ENCODE measurements around the gene GAB4. TPM values are rescaled to one million over a fixed set of nuclear protein-coding genes. Genes with fewer than 3 reads are reported as not detected.

Gene GAB4
- total RNA-seq, 4 donors from 2014 or later, result not detected

DNA sequence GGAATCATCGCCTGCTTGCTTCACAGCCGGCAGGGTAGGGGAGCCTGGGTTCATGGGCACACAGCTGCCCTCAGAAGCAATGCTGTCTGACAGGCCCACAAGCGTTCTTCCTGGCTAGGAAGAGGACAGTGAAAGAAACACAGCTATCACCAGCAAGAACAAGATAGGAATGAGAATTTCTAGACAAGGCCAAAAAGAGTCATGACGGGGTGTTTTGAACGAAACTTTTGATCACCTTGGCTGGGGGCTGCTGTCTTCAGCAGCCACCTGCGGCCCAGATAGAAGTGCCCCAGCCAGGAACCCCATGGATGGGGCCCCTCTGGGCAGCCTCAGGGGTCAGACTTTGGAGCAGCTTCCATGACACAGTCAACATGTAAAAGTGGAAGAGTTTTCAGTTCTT, 41.8 kb downstream of the GAB4 start:
- Histone ChIP-seq H3K9me3 (no peaks in the 10 kb centered on the region), H3K27me3 (no peaks in the 10 kb centered on the region), H3K4me3 (no peak overlapping the region), H3K36me3 (no peaks in the 10 kb centered on the region), H3K4me1 (no peaks in the 10 kb centered on the region), H3K27ac (no peak overlapping the region)
- TF ChIP-seq CTCF (IDR thresholded peaks at IDR 0.05) (no peak), POLR2A (IDR thresholded peaks at IDR 0.05) (no peak)
- no peak for DNase-seq

- Histone ChIP-seq H3K4me3 (no peak overlapping the region), H3K4me1 (no peaks in the 10 kb centered on the region), H3K36me3 (no peaks in the 10 kb centered on the region), H3K27ac (no peak overlapping the region), H3K27me3 (no peaks in the 10 kb centered on the region), H3K9me3 (no peaks in the 10 kb centered on the region)
- TF ChIP-seq POLR2A (IDR thresholded peaks at IDR 0.05) (no peak), CTCF (IDR thresholded peaks at IDR 0.05) (no peak)
- DNase-seq, result no peak
Observed at GRCh38 chr22:16965560-16965959, 42.5 kb downstream of the GAB4 start.

GRCh38 chr22:16965083-16965482, 42.9 kb downstream of the GAB4 start:
- Histone ChIP-seq H3K4me1 (no peaks in the 10 kb centered on the region), H3K36me3 (no peaks in the 10 kb centered on the region), H3K9me3 (no peaks in the 10 kb centered on the region), H3K4me3 (no peak overlapping the region), H3K27ac (no peak overlapping the region), H3K27me3 (no peaks in the 10 kb centered on the region)
- no peak for DNase-seq
- TF ChIP-seq CTCF (IDR thresholded peaks at IDR 0.05) (no peak), POLR2A (IDR thresholded peaks at IDR 0.05) (no peak)

- no peak for DNase-seq
- H3K27me3 ChIP-seq, result no peaks in the 10 kb centered on the region
- no peak overlapping the region for H3K4me3 ChIP-seq
- no peaks in the 10 kb centered on the region for H3K9me3 ChIP-seq
- no peaks in the 10 kb centered on the region for H3K36me3 ChIP-seq
- no peaks in the 10 kb centered on the region for H3K4me1 ChIP-seq
- no peak overlapping the region for H3K27ac ChIP-seq
- TF ChIP-seq CTCF (IDR thresholded peaks at IDR 0.05) (no peak), POLR2A (IDR thresholded peaks at IDR 0.05) (no peak)
Observed at GRCh38 chr22:16964366-16964765, 43.7 kb downstream of the GAB4 start.

DNA sequence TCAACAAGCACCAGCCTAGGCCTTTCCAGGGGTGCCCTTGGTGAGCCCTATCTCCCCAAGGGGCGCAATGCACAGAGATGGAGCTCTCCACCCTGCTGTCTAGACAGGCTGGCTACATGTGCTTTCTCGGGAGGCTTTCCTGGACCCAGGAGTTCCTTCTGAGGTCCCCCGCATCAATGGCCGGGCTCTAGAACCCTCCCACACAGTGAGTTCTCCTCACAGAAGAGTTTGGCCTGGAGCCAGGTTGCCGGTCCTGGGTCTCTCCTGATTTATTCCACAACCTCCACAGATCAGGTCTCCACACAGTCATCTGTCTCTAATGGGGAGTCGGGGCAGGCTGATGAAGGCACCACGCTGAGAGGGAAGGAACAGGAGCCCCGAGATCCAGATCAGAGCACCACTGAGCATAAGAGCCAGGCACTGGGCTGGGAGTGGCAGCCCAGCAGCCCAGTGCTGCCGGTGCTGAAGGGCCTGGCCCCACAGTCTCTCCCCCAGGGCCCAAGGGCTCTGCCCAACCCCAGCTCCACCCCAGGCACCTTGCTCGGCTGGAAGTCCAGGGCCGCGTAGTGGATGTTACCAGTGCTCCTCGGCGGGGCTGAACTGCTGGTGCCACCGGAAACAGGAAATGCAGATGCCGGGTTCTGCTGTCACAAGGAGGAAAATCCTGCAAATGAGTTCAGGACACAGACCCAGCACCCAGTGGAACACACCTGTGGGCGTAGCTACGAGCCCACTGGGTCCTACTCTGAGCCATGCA, 44.7 kb downstream of the GAB4 start:
- TF ChIP-seq POLR2A (IDR thresholded peaks at IDR 0.05) (no peak), CTCF (IDR thresholded peaks at IDR 0.05) (no peak)
- no peak for DNase-seq
- H3K4me1 ChIP-seq, result no peaks in the 10 kb centered on the region

More for the DNA sequence above, 44.7 kb downstream of the GAB4 start:
- no peaks in the 10 kb centered on the region for H3K36me3 ChIP-seq
- no peak overlapping the region for H3K4me3 ChIP-seq
- no peak overlapping the region for H3K27ac ChIP-seq
- H3K9me3 ChIP-seq, result no peaks in the 10 kb centered on the region
- H3K27me3 ChIP-seq, result no peaks in the 10 kb centered on the region
